Stimulated activated CD8-positive, alpha-beta memory T cell treated with anti-CD3 and anti-CD28 coated beads, Interleukin-4, amount 100 ng/mL, for 4 hours (primary cell): ENCODE data around the gene PKDCC.

Source experiments
- DNase-seq, 2 donors: peaks; one replicate each; pipeline ENCODE4 v3.0.0-alpha.2; 2020; ENCODE audit warnings: low read depth in 2 of 2, low spot score in 1 of 2

PKDCC gene

GRCh38 chr2:42104621-42105020 is 56.8 kb downstream of the PKDCC start:
- DNase-seq = no peak

GRCh38 chr2:42105330-42106256 is 57.8 kb downstream of the PKDCC start:
- DNase-seq = peak; percentile 54 to 58

GRCh38 chr2:42106257-42106816 is 58.5 kb downstream of the PKDCC start:
- DNase-seq = no peak

- DNase-seq = no peak
These were observed 59.6 kb downstream of the PKDCC start for GRCh38 chr2:42107249-42108042.
